H4 (cell line): ENCODE measurements around the gene CNTN5. TPM values are rescaled to one million over a fixed set of nuclear protein-coding genes. Genes with fewer than 3 reads are reported as not detected.

Source experiments
- DNase-seq: peaks from one replicate; pipeline ENCODE4 v3.0.0-alpha.2; 2015; ENCODE audit warnings: low spot score
- total RNA-seq: library from RNA; depleted of rRNA; stranded (reverse); fragments of >200 nt; shearing (Covaris generic); gene quantifications from 2 replicates; pipeline ENCODE4 v1.2.3, GENCODE V29; 2014

The CNTN5 gene
- total RNA-seq, 1 experiment from 2014 or later = 3.8 TPM

- DNase-seq = no peak
Observed at GRCh38 chr11:99170591-99170990, 149.8 kb downstream of the CNTN5 start.

DNA sequence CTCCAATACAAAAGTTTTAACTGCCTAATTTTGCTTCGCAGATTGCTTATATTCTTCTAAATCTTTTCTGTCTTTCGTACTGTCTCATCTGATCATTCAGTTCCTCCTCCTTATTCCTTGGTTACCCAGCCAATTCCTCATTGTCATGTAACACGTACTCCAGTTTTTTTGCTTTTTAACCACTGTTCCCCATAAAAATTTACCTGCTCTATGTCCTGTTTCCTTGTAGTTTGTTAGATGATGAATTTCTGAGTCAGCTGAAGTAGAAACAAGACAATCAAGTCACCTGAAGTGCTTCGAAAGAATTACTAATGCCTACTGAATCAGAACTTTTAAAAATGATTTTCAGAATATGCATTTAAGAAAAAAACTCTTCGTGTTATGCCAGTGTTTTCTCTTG is 150.6 kb downstream of the CNTN5 start:
- no peak for DNase-seq

GRCh38 chr11:99176430-99176829 is 155.7 kb downstream of the CNTN5 start:
- no peak for DNase-seq

DNA sequence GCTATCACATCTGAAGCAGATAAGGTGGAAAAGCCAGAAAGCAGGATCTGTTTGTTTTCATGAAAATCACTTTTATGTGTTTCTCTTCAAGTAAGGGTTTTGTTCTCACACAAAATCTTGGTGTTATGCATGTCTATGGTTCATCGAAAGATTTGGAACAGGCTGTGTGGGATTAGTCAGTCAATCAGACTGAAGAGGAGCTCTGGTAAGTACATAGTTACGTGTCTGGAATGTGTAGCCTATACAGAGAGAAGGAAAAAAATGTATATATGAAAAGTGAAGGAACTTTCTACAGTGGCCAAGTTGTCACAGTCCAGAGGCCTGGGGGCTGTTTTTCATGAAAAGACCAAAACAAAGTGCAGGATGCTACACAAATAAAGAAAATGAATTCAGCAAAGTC is 156.7 kb downstream of the CNTN5 start:
- no peak for DNase-seq

GRCh38 chr11:99184146-99184545 is 163.4 kb downstream of the CNTN5 start:
- DNase-seq = no peak

DNA sequence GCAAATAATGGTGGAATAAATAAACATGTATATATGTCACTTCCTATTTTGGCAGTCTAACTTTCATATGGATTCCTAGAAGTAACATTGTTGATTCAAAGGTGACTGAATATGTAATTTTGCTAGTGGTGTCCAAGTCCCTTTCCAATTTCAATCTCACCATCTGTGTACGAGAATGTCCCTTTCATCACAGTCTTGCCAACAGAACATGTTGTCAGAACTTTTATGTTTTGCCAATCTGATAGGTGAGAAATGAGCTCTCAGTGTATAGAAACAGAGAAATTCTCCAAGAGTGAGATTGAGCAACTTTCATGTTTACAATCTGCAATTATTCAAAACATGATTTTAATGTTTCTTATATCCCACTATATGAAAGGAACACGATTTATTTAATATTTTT is 167.5 kb downstream of the CNTN5 start:
- no peak for DNase-seq

- DNase-seq = no peak
Observed at GRCh38 chr11:99192716-99193115, 172.0 kb downstream of the CNTN5 start.

- DNase-seq = no peak
Observed at GRCh38 chr11:99197477-99197876, 176.7 kb downstream of the CNTN5 start.

- DNase-seq = no peak
Observed at GRCh38 chr11:99198215-99198614, 177.5 kb downstream of the CNTN5 start.

GRCh38 chr11:99199341-99199740 is 178.6 kb downstream of the CNTN5 start:
- peak; percentile 29 for DNase-seq

DNA sequence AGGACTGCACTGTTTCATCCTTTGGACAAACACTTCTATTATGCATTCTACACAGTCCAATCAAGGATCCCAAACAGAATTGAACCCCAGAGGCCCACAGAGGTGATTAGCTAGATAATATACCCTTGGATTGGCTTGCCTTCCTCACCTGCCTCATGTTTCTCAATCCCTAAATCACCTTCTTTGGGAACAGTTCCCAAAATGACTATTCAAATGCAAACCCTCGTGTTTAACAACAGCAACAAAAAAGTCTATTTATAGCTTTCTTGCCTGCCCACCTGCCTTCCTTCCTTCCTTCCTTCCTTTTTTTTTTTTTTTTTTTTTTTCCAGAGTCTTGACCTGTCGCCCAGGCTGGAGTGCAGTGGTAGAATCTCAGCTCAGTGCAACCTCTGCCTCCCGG is 180.0 kb downstream of the CNTN5 start:
- DNase-seq = no peak

GRCh38 chr11:99208813-99209212 is 188.1 kb downstream of the CNTN5 start:
- no peak for DNase-seq

- no peak for DNase-seq
Observed at GRCh38 chr11:99229544-99229943, 208.8 kb downstream of the CNTN5 start.

GRCh38 chr11:99234534-99234933 is 213.8 kb downstream of the CNTN5 start:
- no peak for DNase-seq

- no peak for DNase-seq
Observed at GRCh38 chr11:99238401-99238800, 217.7 kb downstream of the CNTN5 start.

- DNase-seq = no peak
Observed at GRCh38 chr11:99240192-99241030, 219.7 kb downstream of the CNTN5 start.

- no peak for DNase-seq
Observed at GRCh38 chr11:99241066-99241465, 220.3 kb downstream of the CNTN5 start.

- DNase-seq = peak; percentile 2
Observed at GRCh38 chr11:99244613-99245012, 223.9 kb downstream of the CNTN5 start.

DNA sequence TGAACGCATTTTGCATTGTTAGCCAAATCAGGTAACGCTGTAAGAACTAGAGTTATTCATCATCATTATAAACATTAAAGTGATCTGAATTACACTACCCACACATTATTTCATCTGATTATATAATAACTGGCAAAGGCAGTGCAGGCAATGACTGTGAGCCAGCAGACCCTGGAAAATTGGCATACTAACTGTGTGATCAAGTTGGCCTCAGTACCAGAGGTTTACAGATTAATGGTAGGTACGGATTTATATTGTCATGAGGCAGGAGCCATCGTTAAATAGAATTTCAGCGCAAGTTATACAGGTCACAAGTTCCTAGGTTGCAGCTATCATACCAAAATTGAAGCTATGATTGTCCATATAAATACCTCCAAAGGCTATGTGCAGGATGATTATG is 225.4 kb downstream of the CNTN5 start:
- no peak for DNase-seq

DNA sequence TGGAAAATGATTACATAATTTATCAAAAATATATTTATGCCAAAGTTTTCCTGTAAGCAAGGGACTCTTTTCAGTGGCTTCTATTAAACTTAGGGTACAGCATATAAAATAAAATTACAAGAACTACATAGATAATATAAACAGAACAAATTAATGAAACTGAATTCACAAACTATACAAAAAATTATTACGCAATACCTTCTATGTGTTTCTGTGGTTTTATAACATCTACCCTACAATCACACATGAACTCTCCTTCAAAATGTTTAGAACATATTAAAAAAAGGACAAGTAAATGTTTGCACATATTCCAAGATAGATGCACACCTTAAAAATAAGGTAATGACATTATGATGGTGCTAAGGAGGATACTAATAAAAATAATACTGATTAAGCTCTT is 235.9 kb downstream of the CNTN5 start:
- DNase-seq = no peak

- DNase-seq = no peak
Observed at GRCh38 chr11:99257131-99257530, 236.4 kb downstream of the CNTN5 start.

- DNase-seq = peak; percentile 3
Observed at GRCh38 chr11:99260696-99261095, 239.9 kb downstream of the CNTN5 start.

DNA sequence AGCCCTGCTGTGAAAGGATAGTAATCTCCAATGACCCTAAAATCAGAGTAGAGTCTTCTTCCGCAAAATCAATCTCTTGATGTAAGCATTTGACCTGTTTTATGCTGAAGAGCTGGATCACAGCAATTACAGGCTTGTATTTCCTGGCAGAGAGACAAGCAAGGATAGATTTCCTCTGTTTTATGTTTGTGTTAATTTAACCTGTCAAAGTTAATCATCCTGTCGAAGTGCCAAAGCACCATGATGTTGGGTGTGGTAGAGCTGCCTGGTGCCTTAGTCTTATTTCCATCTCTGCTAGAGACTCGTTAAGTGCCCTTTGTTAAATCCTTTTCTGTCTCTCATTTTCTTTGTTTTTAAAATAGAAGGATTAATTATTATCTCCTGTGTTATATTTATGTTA is 248.1 kb downstream of the CNTN5 start:
- DNase-seq = no peak

DNA sequence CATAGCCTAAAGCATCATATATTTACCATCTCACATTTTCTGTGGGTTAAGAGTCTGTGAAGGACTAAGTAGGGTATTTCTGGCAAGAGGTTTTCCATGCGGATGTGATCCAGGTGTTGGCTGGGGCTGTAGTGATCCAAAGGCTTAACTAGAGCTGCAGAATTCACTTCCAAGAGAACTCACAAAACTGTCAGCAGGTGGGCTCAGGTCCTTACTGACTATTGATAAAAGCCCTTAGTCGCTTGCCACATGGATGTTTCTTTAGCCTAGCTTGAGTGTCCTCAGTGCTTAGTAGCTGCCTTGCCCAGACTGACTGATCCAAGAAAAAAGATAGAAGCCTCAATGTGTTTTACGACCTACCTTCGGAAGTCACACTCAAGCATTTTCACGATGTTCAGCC is 250.8 kb downstream of the CNTN5 start:
- DNase-seq = no peak
